Thoracic aorta (tissue), 2 donors: ENCODE results near the gene PDHX. TPM values are rescaled to one million over a fixed set of nuclear protein-coding genes. Genes with fewer than 3 reads are reported as not detected.
"Not testable (repeated sequence)": the region's sequence is repeated elsewhere in the genome, so short reads cannot be mapped to it uniquely, and the experiment has no call there.

ENCODE experiments used
- ATAC-seq: fragments of 150-250 bp; one replicate; pipeline ENCODE4 v1.8.0; 2017; ENCODE audit warnings: low read depth; ENCODE audit not compliant: insufficient number of reproducible peaks, low FRiP score
- DNase-seq: peaks from one replicate; pipeline ENCODE4 v3.0.0-alpha.2; 2020; ENCODE audit warnings: low spot score
- H3K27ac ChIP-seq, 2 donors: fragments of 200-600 bp; sonication (generic); 1 replicate in 1 of 2; 2 replicates in 1 of 2; pipeline ENCODE4 v1.5.1; 2016; ENCODE audit warnings: mild to moderate bottlenecking in 2 of 2, moderate library complexity in 2 of 2
- H3K27me3 ChIP-seq: fragments of 200-600 bp; sonication (generic); replicated peaks from 2 replicates; pipeline ENCODE4 v1.6.0; 2016; ENCODE audit warnings: mild to moderate bottlenecking; ENCODE audit not compliant: insufficient read depth
- H3K36me3 ChIP-seq: fragments of 200-600 bp; sonication (generic); one replicate; pipeline ENCODE4 v1.5.1; 2016
- H3K4me1 ChIP-seq, 2 donors: fragments of 200-600 bp; sonication (generic); 1 replicate in 1 of 2; 2 replicates in 1 of 2; pipeline versions ENCODE4 v1.5.1 to v1.6.0; 2016; ENCODE audit warnings: low read depth in 2 of 2, mild to moderate bottlenecking in 1 of 2; ENCODE audit not compliant: control insufficient read depth in 1 of 2
- H3K4me3 ChIP-seq: fragments of 200-600 bp; sonication (generic); 2 replicates; pipeline ENCODE4 v1.5.1; 2016; ENCODE audit warnings: mild to moderate bottlenecking
- H3K9me3 ChIP-seq: fragments of 200-600 bp; sonication (generic); 2 replicates; pipeline ENCODE4 v1.5.1; 2016
- CTCF ChIP-seq: fragments of 200-600 bp; sonication (generic); IDR thresholded peaks from one replicate; pipeline ENCODE4 v1.5.1; 2019; ENCODE audit warnings: antibody characterized with exemption
- total RNA-seq, 2 donors: library from RNA; depleted of rRNA; stranded (reverse); fragments of >200 nt; gene quantifications; one replicate each; pipeline versions ENCODE4 v1.1.0 to v1.2.3, GENCODE V29; 2016

PDHX gene
- total RNA-seq, 2 donors from 2014 or later: 19.8 to 27.5 TPM

- DNase-seq (no peak), ATAC-seq (no peak)
- H3K4me1 ChIP-seq: no peaks in the 10 kb centered on the region
- no peaks in the 10 kb centered on the region for H3K36me3 ChIP-seq
- no peak overlapping the region for H3K27ac ChIP-seq
- H3K9me3 ChIP-seq: no peaks in the 10 kb centered on the region
- no peak overlapping the region for H3K4me3 ChIP-seq
- no peak for TF ChIP-seq CTCF
- no peaks in the 10 kb centered on the region for H3K27me3 ChIP-seq
Measured at GRCh38 chr11:35015621-35016387, 99.4 kb downstream of the PDHX start.

- DNase-seq (no peak), ATAC-seq (no peak)
- no peak overlapping the region for H3K4me3 ChIP-seq
- TF ChIP-seq CTCF: no peak
- H3K27me3 ChIP-seq: no peaks in the 10 kb centered on the region
- H3K27ac ChIP-seq: no peak overlapping the region
- H3K36me3 ChIP-seq: no peaks in the 10 kb centered on the region
- no peaks in the 10 kb centered on the region for H3K9me3 ChIP-seq
- H3K4me1 ChIP-seq: no peaks in the 10 kb centered on the region
Measured at GRCh38 chr11:35016916-35017315, 100.5 kb downstream of the PDHX start.

GRCh38 chr11:35017528-35018342 is 101.3 kb downstream of the PDHX start:
- TF ChIP-seq CTCF: no peak
- Histone ChIP-seq H3K4me3 (no peak overlapping the region), H3K27ac (no peak overlapping the region), H3K27me3 (no peaks in the 10 kb centered on the region), H3K9me3 (no peaks in the 10 kb centered on the region), H3K4me1 (no peaks in the 10 kb centered on the region), H3K36me3 (no peaks in the 10 kb centered on the region)
- ATAC-seq: no peak
- no peak for DNase-seq

- Histone ChIP-seq H3K36me3 (no peaks in the 10 kb centered on the region), H3K9me3 (peaks cover 5% of the 10 kb centered on the region), H3K4me1 (no peaks in the 10 kb centered on the region), H3K4me3 (no peak overlapping the region), H3K27ac (no peak overlapping the region), H3K27me3 (no peaks in the 10 kb centered on the region)
- ATAC-seq (no peak), DNase-seq (no peak)
- no peak for TF ChIP-seq CTCF
Measured at GRCh38 chr11:35021589-35021988, 105.2 kb downstream of the PDHX start.

GRCh38 chr11:35023940-35024339 is 107.5 kb downstream of the PDHX start:
- H3K9me3 ChIP-seq, H3K36me3 ChIP-seq, DNase-seq, ATAC-seq, H3K4me1 ChIP-seq, H3K27me3 ChIP-seq, H3K27ac ChIP-seq, H3K4me3 ChIP-seq: not testable (repeated sequence)

- not testable (repeated sequence) for H3K27ac ChIP-seq, H3K36me3 ChIP-seq, ATAC-seq, H3K4me3 ChIP-seq, DNase-seq, H3K9me3 ChIP-seq, H3K27me3 ChIP-seq
- peaks cover 4 to 11% of the 10 kb centered on the region in 2 donors for H3K4me1 ChIP-seq
Measured at GRCh38 chr11:35028007-35028406, 111.6 kb downstream of the PDHX start.
